Skin epidermis (tissue), 12 donors: ENCODE data around the gene RHEX.
"Not testable (repeated sequence)": the region's sequence is repeated elsewhere in the genome, so short reads cannot be mapped to it uniquely, and the experiment has no call there.

Experiments
- H3K27ac ChIP-seq, 21 experiments: fragments of 200-600 bp; sonication (generic) in 11 of 21; one replicate each; pipeline ENCODE4 v1.5.0; 2020; ENCODE audit warnings: mild to moderate bottlenecking in 3 of 21, inconsistent platforms in 2 of 21, moderate library complexity in 2 of 21
- H3K4me3 ChIP-seq, 7 experiments: fragments of 200-600 bp; sonication (generic) in 2 of 7; one replicate each; pipeline ENCODE4 v1.5.0; 2020; ENCODE audit warnings: inconsistent platforms in 2 of 7, mild to moderate bottlenecking in 2 of 7, moderate library complexity in 1 of 7

The RHEX gene

DNA sequence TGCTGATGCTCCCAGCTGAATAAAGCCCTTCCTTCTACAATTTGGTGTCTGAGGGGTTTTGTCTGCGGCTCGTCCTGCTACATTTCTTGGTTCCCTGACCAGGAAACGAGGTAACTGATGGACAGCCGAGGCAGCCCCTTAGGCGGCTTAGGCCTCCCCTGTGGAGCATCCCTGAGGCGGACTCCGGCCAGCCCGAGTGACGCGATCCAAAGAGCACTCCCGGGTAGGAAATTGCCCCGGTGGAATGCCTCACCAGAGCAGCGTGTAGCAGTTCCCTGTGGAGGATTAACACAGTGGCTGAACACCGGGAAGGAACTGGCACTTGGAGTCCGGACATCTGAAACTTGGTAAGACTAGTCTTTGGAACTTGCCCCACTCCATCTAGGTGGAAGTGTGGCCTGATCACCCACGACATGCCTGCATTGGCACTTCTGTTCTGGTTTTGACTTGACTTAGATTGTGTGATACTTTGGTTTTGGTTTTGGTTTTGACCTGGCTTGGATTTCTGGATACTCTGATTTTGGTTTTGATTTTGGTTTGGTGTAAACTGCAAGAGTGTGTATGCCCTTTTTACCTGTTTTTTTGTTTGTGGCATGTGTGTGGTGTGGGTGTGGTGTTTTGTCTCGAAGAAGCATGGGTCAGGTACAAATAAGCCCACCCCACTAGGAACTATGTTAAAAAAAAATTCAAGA is at the start of gene RHEX:
Gene RHEX (plus strand): TSS at position 255 of the 692 bp plus-strand sequence. CDS start 44,656 bp downstream, outside the sequence.
- peak within 1 kb of the TSS in 7 of 21 experiments; percentile 14 to 75 (median 44) for H3K27ac ChIP-seq
- not testable (repeated sequence) for H3K4me3 ChIP-seq

DNA sequence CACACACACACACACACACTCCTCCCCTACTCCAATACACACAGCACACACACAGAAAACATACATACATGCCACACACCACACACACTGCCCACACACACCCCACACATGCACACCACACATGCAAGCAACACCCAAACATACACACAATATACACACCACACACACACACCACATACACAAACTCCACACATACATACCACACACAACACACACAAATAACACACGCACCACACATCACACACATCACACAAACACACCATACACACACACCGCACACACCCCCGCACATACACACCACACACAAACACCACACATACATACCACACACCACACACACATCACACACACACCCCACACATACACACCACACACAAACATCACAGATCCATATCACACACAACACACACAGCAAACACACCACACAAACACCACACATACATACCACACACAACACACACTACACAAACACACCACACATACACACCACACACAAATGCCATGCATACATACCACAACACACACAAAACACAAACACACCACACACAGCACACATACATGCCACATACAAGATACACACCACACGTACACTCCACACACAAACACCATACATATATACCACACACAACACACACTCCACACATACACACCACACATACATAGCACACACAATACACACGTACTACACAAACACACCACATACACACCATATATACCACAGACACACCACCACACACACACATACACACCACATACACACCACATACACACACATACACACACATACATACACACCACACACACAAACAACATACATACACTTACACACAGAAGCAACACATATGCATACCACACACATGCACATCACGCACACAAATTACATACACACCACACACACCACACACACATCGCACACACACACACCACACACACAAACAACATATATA is 48.8 kb upstream of the RHEX start:
- Histone ChIP-seq H3K4me3 (no peak overlapping the region), H3K27ac (peak overlapping the region in 20 of 21 experiments; percentile 78 to 95 (median 89))

- peak overlapping the region in 20 of 21 experiments; percentile 50 to 95 (median 89) for H3K27ac ChIP-seq
- no peak overlapping the region for H3K4me3 ChIP-seq
Observed at GRCh38 chr1:206004826-206005225, 48.1 kb upstream of the RHEX start.

DNA sequence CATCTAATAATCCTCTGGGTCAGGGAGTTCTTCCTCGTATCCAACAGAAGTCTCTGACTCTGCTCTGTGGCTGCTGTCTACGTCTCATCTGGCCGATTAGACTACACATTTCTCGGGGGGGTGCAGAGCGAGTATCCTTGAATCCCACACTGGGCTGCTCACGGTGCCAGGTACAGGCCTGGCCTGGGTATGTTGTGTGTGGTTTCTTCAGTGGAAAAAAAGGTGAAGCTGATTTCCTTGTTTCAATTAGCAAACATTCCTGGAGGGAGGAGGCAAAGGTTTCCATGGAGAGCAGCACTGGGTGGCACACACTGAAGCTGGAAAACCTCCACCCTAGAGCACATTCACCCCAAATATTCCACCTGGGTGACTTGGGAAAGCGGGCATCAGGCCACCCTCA is 47.7 kb upstream of the RHEX start:
- H3K27ac ChIP-seq, result peak overlapping the region in 19 of 21 experiments; percentile 34 to 95 (median 65)
- H3K4me3 ChIP-seq, result no peak overlapping the region

- no peak overlapping the region for H3K4me3 ChIP-seq
- peak overlapping the region in 17 of 21 experiments; percentile 34 to 95 (median 74) for H3K27ac ChIP-seq
Observed at GRCh38 chr1:206005778-206006180, 47.2 kb upstream of the RHEX start.

GRCh38 chr1:206006946-206007345 is 46.0 kb upstream of the RHEX start:
- H3K27ac ChIP-seq, result peak overlapping the region in 1 of 21 experiments; percentile 15
- H3K4me3 ChIP-seq, result no peak overlapping the region

DNA sequence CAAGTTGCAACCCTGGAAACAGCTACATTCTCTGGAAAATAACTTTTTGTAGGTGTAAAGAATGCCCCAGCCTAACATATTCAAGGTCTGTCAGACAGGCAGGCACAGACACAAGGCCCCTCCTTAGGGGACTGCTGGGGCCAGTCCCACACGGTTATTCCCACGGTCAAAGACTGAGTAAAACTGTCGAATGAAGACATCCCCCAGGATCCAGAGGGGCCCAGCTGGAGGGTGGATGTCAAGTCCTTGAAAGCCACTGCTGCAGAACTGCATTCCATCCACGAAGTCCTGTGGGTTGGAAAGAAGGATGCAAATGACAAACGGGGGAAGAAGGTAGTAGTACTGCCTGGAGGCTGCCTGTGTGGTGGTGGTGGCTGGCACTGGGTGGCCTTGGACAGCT is 42.9 kb upstream of the RHEX start:
- H3K27ac ChIP-seq, result no peak overlapping the region
- no peak overlapping the region for H3K4me3 ChIP-seq

DNA sequence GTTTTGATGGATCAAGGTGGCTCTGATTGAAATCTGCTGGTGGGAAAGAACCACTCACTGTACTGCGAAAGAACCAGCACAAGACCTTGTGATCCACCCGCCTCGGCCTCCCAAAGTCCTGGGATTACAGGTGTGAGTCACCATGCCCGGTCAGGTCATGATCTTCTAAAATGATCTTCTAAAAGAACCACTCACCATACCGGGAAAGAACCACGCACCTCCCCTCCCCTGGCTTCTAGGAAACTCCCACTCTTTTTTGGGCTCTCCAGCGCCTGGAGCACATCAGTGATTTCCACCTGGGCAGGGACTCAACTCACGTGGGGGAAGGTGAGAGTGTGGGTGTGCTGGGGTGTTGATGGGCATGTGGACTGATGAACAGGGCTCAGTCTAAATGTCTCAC is 41.9 kb upstream of the RHEX start:
- Histone ChIP-seq H3K4me3 (no peak overlapping the region), H3K27ac (peak overlapping the region in 5 of 21 experiments; percentile 8 to 59 (median 26))

- Histone ChIP-seq H3K4me3 (no peak overlapping the region), H3K27ac (peak overlapping the region in 5 of 21 experiments; percentile 38 to 75 (median 59))
Observed at GRCh38 chr1:206012086-206012859, 40.7 kb upstream of the RHEX start.

DNA sequence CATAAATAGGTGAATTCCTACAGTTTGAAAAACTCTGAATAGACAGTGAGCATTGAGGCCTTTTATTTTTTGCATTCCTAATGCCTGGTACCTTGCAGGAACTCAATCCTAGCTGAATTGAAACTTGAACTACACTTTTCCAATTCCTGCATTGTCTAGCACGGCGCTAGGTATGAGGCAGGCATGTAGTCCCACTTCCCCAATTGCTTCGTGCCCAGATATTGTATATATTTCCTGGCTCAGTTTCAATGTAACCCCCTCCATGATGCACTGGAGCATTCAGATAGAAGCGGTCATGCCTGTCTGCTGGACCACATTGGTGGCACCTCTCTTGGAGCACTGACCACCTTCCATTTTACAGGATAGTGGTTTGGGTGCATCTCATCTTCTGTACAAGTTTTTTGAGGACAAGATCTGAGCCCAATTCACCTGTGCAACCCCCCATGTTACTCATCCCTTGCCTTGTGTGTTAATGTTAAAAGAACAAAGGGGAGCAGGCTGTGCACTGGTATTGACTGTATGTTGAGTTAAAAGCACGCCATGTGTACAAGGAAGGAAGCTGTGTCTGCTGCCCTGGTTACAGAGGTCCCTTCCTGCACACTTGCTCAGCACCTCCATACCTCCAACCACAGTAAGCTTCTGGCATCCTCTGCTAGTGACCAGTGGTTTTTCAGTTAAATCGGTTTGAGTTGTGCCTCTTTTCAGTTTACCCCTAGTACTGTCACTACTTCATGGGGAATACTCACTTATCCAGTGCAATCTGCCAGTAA is 39.8 kb upstream of the RHEX start:
- Histone ChIP-seq H3K4me3 (no peak overlapping the region), H3K27ac (peak overlapping the region in 4 of 21 experiments; percentile 31 to 75 (median 48))

DNA sequence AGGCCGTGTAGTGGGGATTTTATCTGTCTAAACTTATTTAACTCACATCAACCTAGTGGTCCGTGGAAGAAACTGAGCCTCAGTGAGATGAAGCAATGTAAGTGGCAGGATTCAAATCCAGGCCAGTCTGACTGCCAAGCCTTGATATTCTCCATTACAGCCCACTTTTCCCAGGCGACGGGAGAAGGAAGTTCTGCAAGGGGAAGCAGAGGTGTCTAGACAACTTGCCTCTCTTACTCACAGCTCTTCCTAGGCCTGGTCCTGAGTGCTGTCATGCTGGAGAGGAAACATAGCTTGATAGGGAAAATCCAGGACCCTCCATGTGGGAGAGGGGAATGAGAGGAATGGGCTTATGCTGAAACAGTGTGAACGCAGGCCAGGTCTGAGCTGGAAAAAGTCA is 38.4 kb upstream of the RHEX start:
- H3K27ac ChIP-seq, result peak overlapping the region in 2 of 21 experiments; percentile 21 to 37
- H3K4me3 ChIP-seq, result no peak overlapping the region

- Histone ChIP-seq H3K27ac (peak overlapping the region in 2 of 21 experiments; percentile 21 to 37), H3K4me3 (no peak overlapping the region)
Observed at GRCh38 chr1:206015071-206015470, 37.9 kb upstream of the RHEX start.

GRCh38 chr1:206020393-206021007 is 32.5 kb upstream of the RHEX start:
- no peak overlapping the region for H3K27ac ChIP-seq
- H3K4me3 ChIP-seq, result no peak overlapping the region

DNA sequence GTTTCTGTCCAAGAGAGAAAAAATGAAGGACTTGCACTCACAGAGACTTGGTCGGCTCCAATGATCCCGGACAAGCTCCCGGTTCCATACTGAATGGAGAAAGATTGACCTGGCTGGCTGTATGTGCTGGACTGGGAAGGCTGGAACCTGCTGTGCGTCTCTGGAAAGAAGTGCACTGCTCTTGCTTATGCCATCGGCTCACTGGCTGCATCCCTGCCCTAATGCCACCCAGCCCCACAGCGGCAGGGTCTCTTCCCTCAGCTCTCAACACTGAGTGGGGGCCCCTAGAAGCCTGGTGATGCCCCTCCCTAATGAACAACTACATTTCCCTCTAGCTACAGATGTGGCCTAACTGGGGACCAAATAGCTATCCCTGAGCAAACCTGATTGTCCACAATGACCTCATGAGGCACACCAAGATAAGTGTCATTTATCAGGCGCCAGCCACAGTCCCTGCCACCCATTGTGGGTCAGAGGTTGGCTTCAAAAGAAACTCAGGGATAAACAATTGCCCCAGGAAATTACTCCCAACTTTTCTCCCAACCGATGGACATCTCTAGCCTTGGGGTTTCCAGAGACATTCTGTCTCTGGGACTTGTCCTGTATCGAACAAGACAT is 31.9 kb upstream of the RHEX start:
- Histone ChIP-seq H3K27ac (no peak overlapping the region), H3K4me3 (no peak overlapping the region)

GRCh38 chr1:206021626-206022365 is 31.2 kb upstream of the RHEX start:
- H3K4me3 ChIP-seq, result no peak overlapping the region
- no peak overlapping the region for H3K27ac ChIP-seq

- Histone ChIP-seq H3K27ac (no peak overlapping the region), H3K4me3 (no peak overlapping the region)
Observed at GRCh38 chr1:206022766-206023165, 30.2 kb upstream of the RHEX start.

- Histone ChIP-seq H3K4me3 (no peak within 1 kb of the TSS), H3K27ac (peak within 1 kb of the TSS in 1 of 21 experiments; percentile 53)
Observed at GRCh38 chr1:206023695-206024094, 29.3 kb upstream of the RHEX start, which contains the start of gene CTSE. Gene CTSE (minus strand): TSS chr1:206023895. CDS start chr1:206023791, 104 bp downstream.
